HCT116 (cell line): ENCODE data around the gene XRCC2.

Experiments used
- CEBPB ChIP-seq: IDR thresholded peaks from 2 replicates; pipeline ENCODE4 v1.6.1; 2012; ENCODE audit warnings: low read depth
- EGR1 ChIP-seq: IDR thresholded peaks from 2 replicates; pipeline ENCODE4 v1.6.1; 2012; ENCODE audit warnings: low read depth
- EZH2 ChIP-seq: fragments of 200-600 bp; sonication (generic); IDR thresholded peaks from 2 replicates; pipeline ENCODE4 v1.6.1; 2017; ENCODE audit warnings: antibody characterized with exemption, mixed run types
- EZH2phosphoT487 ChIP-seq: fragments of 200-600 bp; IDR thresholded peaks from 2 replicates; pipeline ENCODE4 v1.6.1; 2018; ENCODE audit warnings: antibody characterized with exemption, borderline replicate concordance
- POLR2A ChIP-seq: IDR thresholded peaks from 2 replicates; pipeline ENCODE4 v1.7.0; 2011; ENCODE audit warnings: borderline replicate concordance; ENCODE audit not compliant: insufficient read depth, insufficient read length; ENCODE audit errors: extremely low read depth
- POLR2AphosphoS5 ChIP-seq: IDR thresholded peaks from 2 replicates; pipeline ENCODE4 v1.6.1; 2011; ENCODE audit warnings: mild to moderate bottlenecking, low read depth, low read length, moderate library complexity
- RAD21 ChIP-seq: IDR thresholded peaks from 2 replicates; pipeline ENCODE4 v1.6.1; 2012; ENCODE audit warnings: low read depth, mild to moderate bottlenecking
- SP1 ChIP-seq: IDR thresholded peaks from 2 replicates; pipeline ENCODE4 v1.6.1; 2012; ENCODE audit warnings: low read depth
- TF ChIP-seq, protein P1 (sequence below), 3 experiments: fragments of 200-600 bp in 1 of 3; sonication (generic) in 1 of 3; IDR thresholded peaks in 2 of 3; conservative IDR thresholded peaks in 1 of 3; 2 replicates each; pipeline ENCODE4 v1.5.1; 2012 to 2017; ENCODE audit warnings: low read depth in 2 of 3, low read length in 2 of 3, antibody characterized with exemption in 1 of 3, borderline replicate concordance in 1 of 3, control low read depth in 1 of 3, mild to moderate bottlenecking in 1 of 3, mixed read lengths in 1 of 3, mixed run types in 1 of 3, moderate library complexity in 1 of 3; ENCODE audit not compliant: insufficient read depth in 1 of 3
- TF ChIP-seq, protein P2 (sequence below): IDR thresholded peaks from 2 replicates; pipeline ENCODE4 v1.6.1; 2011; ENCODE audit warnings: mild to moderate bottlenecking, low read length, moderate library complexity; ENCODE audit not compliant: insufficient replicate concordance; ENCODE audit errors: extremely low read depth
- TF ChIP-seq, protein P3 (sequence below): IDR thresholded peaks from 2 replicates; pipeline ENCODE4 v1.6.1; 2012

DNA sequence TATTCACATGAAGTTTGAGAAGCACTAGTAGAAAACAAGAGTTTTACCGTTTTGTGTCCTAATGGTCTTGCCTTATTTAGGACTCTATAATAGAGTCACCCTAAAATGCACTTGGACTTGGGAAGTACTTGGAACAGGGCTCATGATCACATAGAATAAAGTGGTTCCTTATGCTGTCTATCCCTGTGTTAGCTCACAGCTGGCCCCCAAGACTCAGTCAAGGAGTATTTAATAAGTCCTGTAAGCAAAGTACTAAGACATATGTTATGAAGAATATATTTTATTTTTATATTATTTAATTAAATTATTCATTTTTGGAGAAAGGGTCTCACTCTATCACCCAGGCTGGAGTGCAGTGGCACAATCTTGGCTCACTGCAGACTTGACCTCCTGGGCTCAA, 54.5 kb downstream of the XRCC2 start:
- TF ChIP-seq, protein P1, sequence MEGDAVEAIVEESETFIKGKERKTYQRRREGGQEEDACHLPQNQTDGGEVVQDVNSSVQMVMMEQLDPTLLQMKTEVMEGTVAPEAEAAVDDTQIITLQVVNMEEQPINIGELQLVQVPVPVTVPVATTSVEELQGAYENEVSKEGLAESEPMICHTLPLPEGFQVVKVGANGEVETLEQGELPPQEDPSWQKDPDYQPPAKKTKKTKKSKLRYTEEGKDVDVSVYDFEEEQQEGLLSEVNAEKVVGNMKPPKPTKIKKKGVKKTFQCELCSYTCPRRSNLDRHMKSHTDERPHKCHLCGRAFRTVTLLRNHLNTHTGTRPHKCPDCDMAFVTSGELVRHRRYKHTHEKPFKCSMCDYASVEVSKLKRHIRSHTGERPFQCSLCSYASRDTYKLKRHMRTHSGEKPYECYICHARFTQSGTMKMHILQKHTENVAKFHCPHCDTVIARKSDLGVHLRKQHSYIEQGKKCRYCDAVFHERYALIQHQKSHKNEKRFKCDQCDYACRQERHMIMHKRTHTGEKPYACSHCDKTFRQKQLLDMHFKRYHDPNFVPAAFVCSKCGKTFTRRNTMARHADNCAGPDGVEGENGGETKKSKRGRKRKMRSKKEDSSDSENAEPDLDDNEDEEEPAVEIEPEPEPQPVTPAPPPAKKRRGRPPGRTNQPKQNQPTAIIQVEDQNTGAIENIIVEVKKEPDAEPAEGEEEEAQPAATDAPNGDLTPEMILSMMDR (IDR thresholded peaks at IDR 0.05 in 2 of 3, conservative IDR thresholded peaks at IDR 0.05 in 1 of 3; ENCODE audit: borderline replicate concordance in 1 of 3, insufficient read depth in 1 of 3, low read depth in 2 of 3, low read length in 2 of 3) = no peak
- TF ChIP-seq POLR2AphosphoS5 (no peak), CEBPB (no peak), SP1 (no peak), EZH2phosphoT487 (no peak), RAD21 (no peak), EZH2 (no peak), EGR1 (no peak), POLR2A (no peak)
- TF ChIP-seq, protein P2, sequence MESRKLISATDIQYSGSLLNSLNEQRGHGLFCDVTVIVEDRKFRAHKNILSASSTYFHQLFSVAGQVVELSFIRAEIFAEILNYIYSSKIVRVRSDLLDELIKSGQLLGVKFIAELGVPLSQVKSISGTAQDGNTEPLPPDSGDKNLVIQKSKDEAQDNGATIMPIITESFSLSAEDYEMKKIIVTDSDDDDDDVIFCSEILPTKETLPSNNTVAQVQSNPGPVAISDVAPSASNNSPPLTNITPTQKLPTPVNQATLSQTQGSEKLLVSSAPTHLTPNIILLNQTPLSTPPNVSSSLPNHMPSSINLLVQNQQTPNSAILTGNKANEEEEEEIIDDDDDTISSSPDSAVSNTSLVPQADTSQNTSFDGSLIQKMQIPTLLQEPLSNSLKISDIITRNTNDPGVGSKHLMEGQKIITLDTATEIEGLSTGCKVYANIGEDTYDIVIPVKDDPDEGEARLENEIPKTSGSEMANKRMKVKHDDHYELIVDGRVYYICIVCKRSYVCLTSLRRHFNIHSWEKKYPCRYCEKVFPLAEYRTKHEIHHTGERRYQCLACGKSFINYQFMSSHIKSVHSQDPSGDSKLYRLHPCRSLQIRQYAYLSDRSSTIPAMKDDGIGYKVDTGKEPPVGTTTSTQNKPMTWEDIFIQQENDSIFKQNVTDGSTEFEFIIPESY = no peak
- TF ChIP-seq, protein P3, sequence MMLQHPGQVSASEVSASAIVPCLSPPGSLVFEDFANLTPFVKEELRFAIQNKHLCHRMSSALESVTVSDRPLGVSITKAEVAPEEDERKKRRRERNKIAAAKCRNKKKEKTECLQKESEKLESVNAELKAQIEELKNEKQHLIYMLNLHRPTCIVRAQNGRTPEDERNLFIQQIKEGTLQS = no peak
